ENCODE results near the gene TTYH3.
"Not testable (repeated sequence)": the region's sequence is repeated elsewhere in the genome, so short reads cannot be mapped to it uniquely, and the experiment has no call there.

- TF ChIP-seq POLR2A (IDR thresholded peaks at IDR 0.05; ENCODE audit: low read length); GATA1 (IDR thresholded peaks at IDR 0.05; ENCODE audit: low read depth, low read length): not testable (repeated sequence)
These were observed 62.3 kb downstream of the TTYH3 start for GRCh38 chr7:2694122-2694436.

Measured in erythroblast (primary cell).